NCI-H146 treated with DMSO at 0.1 percent for 48 hours (cell line): ENCODE results near the gene CHMP6.
A peak's percentile ranks its signal among the peaks of the same experiment; 100 is the strongest.

Source experiments
- DNase-seq: peaks from one replicate; lab custom pipeline; 2025; ENCODE audit not compliant: unreplicated experiment; lab: John Stamatoyannopoulos, UW

Gene CHMP6

DNA sequence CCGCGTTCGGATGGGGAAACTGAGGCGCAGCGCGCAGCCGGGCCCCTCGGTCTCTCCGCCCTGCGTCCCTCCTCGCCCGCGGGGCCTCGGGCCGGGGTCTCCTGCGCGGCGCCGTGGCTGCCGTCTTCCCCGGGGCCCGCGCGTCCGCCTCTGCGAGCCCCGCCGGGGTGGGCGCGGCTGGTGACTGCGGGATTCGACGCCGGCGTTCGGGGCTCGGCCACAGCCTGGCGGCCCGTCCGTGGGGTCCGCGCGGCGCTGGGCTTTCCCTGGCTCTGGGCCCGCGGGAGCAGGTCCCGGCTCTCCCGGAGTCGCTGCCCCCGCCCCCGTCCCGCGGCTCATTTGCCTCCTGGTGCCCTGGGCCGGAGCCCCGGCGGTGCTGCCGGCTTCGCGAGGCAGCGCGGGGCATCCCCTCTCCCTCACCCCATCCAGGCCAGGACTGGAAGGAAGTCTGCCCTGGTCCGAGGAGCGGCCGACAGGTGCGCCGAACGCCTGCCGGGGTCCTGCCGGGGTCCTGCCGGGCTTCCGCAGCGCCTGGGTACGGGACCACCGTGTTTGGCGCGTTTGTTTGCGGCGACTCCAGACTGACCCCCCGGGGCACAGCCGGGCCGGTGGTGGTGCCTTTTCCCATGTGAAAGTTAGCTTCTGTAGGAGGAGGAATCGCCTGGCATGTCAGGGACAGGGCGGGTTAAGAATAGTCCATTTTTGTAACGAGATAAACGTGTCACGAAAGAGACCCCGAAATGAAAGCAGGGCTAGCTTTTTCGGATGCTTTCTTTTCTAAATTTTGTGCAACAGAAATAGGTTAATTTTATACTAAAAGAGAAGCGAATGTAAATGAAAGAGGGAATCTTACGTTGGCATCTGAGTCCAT is 671 bp downstream of the CHMP6 start:
- DNase-seq: no peak

DNA sequence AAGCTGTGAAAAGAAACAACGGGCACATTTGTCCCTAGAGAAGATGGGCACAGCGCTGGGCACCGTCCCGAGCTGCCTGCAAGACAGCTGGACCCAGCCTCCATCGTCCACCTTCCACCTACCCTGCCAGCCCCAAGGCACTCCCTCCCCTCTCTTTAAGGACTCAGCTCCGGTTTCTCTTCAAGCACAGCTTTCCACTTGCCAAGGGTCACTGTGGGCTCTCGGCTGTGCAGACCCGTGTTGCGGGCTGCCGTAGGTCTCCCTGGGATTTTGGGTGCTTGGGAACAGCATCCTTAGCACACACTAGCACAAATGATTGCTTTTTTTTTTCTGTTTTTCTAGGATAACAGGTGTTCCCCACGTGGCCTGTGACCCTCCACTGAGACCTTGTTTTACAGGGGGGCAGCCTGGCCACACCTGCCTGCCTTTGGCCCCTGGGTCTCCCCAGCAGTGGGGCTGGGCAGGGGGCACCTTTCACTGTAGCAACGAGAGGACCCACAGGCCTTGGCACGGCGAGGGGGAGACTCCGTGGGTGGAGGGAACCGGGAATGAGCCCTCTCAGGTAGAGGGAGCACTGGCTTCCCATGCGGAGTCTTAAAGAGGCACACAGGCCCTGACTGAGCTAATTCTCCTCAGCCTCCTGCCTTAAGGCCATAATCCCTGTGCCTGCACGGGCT is 1.4 kb downstream of the CHMP6 start:
- no peak for DNase-seq

DNA sequence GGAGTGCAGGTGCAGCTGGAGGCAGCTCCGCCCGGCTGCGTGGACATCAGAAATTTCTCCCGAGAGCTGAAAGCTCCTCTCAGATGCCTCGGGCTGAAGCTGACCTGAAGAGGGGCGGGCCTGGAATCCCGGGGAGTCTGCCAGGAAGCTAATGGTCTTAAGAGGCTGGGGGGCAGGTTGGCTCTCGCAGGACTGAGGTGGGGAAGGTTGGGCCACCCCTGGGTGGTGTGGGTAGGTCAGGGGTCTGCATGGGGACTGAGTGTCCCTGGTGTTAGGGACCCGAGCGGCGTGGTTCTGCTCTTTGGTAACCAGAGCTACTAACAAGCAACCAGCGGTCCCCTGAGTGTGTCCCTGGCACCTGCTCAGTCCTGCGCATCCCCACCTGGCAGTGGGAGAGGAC is 3.5 kb downstream of the CHMP6 start:
- no peak for DNase-seq

DNA sequence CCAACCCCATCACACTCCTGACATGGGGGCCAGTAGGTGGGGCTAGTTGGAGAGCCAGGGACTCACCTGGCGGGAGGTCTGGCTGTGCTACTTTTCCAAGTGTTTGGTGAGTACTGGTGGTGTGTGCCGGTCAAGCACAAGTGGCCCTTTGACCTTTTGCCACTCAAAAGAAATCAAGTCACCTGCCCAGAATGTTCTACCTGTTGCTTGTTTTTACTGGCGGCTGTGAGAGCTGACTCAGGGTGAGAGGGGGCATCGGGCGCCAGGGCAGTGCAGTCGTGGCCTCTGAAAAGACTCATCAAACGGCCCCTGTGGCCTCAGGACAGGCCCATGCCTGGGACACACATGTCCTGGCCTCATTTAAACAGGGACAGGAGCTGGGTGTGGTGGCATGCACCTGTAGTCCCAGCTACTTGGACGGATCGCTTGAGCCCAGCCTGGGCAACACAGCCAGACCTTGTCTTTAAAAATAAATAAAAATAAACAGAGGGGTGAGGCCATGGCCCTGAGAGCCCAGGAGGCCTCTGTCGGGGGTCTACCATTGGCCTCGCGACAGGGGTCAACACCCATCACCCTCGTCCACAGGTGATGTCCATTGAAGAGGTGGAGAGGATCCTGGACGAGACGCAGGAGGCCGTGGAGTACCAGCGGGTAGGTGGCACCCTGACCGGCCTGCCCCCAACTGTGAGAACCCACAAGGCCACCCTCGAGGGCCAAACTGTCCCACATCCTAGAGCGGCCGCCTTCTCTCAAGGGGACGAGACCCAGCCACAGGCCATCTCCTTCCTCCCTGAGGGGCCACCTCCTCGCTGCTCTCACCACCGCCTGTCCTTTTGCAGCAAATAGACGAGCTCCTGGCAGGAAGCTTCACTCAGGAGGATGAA is 5.0 kb downstream of the CHMP6 start:
- DNase-seq: no peak

DNA sequence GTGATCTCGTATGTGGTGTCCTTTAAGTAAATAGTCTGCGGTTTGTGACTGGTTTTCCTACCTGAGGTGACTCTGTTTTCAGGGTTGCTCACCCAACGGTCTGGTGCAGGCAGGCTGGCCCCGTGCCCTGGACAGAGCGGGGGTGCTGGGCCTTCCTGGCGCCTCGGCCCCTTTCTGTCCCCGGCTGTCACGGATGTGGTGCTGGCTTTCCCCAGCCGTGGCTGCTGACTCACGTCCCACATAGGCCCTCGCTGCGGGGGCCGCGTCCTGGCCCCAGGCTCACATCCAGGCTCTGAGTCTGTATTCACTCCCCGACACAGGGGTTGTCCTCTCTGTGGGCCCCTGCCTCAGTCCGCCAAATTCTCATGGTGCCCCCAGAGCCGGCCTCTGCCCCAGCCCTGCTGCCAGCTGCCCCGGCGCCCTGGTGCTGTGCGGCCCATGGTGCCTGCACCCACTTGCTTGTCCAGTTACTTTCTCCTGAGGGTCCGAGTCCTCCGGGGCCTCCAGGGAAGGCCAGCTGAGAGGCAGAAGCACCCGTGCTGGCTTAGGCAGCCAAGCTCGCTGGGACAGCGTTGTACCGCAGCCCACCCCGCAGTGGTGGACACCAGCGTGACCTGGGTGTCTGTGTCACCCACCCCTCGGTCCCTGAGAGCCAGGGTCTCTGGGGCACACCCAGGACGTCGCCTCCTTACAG is 5.9 kb downstream of the CHMP6 start:
- no peak for DNase-seq

DNA sequence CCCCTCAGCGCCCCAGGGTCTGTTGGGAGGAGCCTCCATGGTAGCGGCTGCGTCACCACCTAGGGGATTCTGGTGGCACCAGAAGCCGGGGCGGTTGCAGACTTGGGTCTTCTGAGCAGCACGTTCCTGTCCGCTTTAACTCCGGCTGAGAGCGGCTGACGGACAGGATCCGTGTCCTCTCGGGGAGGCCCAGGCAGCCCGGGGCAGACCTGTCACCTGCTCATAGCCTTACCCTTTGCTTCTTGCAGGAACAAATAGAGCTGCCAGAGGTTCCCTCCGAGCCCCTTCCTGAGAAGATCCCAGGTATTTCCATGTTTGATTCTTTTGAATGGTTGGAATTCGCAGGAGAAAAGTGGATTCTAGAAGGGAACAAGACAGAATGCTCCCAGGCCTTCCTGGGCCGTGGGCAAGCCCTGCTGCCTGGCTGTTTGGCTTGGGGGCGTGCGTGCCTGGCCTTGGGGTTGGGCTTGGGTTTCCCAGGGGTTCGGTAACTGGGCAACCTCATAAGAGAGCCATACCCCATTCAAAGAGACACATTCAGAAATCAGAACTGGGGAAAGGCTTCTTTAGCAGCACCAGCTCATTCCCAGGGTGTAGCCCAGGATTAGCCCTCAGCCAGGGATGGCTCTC is 6.6 kb downstream of the CHMP6 start:
- no peak for DNase-seq

DNA sequence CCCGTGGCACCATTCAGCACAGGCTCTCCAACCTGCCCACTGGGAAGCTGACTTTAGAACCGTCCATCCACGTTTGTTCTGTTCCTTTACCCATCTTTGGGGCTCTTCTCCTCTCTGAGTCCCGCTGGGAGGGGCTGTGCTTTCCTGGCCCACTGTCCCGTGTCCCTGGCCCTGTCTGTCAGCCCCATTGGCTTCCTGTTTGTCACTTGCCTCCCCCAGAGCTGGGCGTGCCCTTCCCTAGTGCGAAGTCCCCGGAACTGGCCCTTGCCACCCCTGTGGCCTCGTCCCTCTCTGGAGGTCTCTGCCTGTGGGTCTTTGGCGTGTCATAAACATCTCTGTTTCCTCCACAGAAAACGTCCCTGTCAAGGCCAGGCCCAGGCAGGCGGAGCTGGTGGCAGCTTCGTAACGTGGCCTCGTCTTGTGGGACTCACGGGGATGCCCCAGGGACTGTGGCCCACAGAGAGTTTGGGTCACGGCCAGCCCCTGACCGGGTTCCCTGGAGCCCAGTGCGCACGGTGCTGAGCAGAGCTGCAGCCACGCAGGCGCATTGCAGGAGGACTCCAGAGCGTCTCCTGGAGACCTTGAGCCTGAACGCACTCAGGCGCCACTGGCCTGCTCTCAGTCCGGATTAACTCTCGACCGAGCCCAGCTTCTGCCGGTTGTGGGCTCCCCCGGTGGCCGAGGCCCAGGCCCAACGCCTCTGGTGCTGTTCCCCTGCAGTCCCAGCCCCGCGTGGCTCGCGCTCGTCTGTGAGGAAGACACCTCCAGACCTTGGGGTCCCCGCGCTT is 7.3 kb downstream of the CHMP6 start:
- no peak for DNase-seq

DNA sequence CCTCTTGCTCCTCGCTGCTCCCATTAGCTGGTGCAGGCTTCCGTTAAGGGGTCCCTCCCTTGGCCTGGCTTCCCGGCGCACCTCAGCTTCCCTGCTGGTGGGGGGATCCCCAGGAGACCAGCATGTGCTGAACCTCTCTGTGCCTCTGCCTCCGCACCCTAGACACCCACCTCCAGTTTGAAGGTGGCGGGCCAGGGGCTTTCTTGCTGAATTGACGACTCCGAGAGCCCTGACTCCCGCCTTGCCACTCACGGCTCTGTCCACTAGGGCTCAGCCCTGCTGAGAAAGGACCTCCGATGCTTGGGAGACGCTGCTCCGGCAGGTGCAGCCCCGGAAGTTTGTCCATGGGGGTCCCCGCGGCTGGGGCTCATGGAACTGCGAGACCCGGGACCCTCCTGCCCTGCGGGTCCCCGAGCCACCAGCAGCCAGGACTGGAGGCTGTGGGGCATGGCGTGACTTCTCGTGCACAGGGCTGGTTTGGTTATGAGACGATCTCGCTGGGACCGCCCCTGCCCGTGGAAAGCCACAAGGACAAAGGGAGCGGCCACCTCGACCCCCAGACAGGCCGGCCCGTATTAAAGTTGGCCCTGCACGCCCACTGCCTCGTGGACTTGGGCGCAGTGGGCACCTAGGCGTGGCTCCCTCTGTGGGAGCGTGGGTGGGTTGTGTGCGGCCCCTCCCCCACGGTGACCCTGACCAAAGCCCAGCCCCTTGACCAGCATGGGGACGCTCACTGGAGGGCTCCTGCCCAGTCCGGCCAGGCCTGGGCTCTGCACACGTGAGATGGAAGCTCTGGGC is 8.1 kb downstream of the CHMP6 start:
- no peak for DNase-seq

DNA sequence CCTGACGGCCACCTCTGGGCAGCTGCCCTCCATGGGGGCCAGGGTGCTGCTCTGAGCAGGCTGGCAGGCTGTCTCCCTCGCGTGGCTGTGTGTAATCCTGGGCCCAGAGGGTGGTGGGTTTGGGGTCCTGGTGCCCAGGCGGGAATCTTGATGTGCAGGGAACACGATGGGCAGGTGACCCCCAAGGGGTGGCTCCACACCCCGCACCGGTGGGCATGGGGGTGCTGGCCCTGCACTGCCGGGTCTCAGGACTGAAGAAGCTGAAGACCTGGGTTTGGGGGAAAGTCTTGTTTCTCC is 8.6 kb downstream of the CHMP6 start:
- no peak for DNase-seq

DNA sequence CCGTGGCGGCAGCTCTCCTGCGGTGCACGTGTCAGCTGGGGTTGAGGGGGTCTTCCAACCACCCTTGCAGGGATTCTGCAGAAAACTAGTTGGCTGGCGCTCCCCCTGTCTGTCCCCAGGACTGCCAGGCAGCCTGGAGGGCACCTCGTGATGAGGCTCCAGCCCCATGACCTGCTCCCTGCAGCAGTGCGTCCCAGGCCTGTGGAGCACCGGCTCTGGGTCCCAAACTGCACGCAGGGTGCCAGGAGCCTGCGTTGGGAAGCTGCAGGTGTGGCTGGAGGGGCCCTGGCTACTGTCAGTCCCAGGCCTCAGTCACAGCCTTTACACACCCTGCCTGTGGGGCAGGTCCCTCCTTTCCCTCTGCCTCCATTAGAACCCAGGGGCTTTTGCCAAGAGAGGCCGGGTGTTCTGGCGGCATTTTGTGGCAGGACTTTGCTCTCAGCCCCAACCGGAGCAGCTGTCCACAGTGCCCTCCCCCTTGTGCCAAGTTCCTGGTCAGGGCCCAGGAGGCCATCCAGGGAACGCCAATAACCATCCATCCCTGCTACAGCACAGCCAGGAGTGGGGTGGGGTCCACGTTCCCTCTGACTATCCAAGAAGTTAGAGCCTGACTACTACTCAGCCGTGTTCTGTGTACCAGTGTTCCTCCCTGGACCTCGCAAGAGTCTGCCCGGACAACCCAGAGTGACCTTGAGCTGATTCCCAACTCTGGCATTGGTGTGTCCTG is 9.2 kb downstream of the CHMP6 start:
- no peak for DNase-seq

DNA sequence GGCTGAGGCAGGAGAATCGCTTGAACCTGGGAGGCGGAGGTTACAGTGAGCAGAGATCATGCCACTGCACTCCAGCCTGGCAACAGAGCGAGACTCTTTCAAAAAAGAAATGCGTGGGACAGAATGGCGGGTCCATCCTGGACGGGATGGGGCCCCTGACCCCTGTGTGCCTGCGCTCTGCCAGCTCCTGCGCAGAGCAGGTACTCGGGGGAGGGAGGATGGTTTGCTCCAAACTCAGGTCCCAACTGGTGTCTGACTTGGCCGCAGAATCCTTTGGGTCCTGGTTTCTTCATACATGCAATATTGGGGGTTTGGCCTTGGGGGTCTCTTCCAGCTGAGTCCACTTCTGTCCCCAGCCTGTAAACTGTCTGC is 10.4 kb downstream of the CHMP6 start:
- DNase-seq: no peak

DNA sequence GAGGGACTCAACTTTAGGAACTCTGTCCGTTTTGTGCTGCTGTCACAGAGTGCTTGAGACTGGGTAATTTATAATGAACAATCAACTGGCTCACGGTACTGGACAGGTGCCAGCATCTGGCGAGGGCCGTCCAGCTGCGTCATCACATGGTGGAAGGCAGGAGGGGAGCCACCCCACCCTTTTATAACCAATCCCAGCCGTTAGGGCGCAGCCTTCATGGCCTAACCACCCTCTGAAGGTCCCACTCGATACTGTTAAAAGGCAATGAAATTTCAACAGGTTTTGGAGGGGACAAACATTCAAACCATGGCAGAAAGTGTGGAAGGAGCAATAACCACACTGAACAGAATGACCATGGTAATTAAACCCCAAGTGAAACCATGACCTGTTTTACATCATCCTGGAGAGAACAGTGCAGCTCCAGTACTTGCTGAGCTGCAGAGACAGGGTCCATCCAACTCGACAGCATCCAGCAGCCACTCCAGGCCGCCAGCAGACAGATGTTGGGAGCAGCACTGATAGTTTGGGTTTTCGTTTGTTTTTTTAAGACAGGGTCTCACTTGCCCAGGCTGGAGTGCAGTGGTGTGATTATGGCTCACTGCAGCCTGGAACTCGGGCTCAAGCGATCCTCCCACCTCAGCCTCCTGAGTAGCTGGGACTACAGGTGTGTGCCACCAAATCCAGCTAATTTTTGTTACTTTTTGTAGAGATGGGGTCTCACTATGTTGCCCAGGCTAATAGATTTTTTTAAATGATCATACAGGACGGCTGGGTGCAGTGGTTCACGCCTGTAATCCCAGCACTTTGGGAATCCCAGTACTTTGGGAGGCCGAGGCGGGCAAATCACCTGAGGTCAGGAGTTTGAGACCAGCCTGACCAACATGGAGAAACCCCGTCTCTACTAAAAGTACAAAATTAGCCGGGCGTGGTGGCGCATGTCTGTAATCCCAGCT is 11.0 kb downstream of the CHMP6 start:
- DNase-seq: peak; percentile 18

DNA sequence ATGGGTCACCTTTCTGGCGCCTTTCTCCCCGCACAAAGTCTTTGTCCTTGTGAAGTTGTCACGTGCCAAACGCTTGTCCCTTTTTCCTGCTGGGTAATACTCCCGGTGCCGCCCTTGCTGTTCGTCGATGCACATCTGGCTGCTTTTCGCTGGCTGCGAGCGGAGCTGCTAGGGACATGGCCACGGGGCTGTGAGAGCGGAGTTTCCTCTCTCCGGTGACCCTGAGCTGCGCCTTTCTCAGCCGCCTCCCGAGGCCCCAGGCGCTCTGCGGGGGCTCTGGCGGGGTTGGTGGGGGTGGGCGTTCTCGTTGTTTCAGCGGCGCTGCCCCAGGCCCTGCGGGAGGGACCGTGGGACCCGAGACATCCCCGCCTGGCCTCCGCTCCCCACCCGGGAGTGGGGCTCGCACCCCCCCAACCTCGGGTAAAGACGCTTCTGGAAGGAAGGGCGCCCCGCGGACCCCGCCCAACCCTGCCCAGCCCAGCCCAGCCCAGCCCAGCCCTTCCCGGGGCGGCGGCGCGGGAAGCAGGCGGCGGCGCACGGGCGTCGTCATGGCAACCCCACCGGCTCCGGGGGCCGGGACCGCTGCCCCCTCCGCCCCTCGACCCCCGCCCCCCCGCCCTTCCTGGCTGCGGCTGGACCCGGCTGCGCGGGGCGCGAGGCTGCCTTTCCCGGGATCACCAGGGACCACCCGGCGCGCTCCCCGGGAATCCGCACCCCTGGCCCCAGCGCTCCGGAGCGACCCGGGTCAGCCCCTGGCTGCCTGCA is 12.3 kb downstream of the CHMP6 start:
- peak; percentile 13 for DNase-seq

DNA sequence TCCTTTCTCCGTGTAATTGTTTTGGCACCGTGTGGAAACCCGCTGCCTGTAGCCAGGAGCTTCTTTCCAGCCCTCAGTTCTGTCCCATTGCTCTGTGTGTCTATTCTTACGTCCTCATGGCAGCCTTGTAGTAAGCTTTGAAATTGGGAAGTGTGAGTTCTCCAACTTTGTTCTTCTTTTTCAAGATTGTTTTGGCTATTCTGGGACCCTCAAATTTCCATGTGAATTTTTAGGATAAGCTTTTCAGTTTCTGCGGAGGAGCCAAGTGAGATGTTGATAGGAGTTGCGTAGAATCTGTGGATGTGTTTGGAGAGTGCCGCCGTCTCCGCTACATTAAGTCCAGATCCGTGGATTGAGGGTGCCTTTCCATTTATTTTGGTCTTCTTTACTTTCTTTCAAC is 15.2 kb downstream of the CHMP6 start:
- DNase-seq: no peak

DNA sequence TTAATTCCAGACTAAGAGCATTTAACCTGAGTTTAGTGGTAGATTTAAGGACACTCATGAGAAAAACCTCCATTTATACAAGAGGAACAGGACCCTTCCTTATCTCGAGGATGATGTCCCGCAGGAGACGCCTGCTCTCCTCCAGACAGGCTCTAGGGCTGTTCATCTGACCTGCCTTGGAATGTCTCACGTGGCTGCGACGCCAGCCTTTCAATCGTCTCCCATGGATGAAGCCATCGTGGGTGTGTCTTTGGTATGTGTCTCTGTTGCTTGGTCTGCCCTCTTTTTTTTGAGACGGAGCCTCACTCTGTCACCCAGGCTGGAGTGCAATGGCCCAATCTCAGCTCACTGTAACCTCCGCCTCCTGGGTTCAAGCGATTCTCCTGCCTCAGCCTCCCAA is 16.5 kb downstream of the CHMP6 start:
- no peak for DNase-seq

DNA sequence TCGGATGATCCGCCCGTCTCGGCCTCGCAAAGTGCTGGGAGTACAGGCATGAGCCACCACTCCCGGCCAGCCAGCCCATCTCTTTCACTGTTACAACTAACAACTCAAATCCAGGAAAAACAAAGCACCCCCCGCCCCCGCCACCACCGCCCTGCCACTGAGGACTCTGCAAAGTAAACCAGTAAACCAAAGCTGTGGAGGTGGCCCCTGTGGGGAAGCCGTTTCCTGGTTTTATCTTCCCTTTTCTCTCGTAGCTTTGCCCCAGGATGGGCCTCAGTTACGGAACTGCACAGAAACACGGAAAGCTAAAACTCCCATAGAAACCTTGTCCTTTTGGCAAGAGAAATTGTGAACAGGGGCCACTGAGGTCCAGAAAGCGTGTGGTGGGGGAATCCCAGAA is 17.5 kb downstream of the CHMP6 start:
- no peak for DNase-seq

DNA sequence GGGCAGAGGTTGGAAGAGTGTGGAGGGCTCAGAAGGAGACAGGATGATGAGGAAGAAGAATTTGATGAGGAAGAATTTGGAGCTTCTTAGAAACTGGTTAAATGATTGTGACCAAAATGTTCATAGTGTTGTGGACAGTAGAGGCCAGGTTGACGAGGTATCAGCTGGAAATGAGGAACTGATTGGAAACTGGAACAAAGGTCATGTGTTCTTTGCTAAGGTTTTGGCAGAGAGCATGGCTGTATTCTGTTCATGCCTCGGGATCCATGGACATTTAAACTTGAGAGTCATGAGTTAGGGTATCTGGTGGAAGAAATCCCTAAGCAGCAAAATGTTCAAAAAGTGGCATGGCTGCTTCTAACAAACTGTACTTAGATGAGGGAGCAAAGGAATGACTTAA is 19.3 kb downstream of the CHMP6 start:
- DNase-seq: no peak
